Anterior cingulate cortex (tissue), 58 donors: ENCODE data around the gene SURF1.
"Not testable (repeated sequence)": the region's sequence is repeated elsewhere in the genome, so short reads cannot be mapped to it uniquely, and the experiment has no call there.

Source experiments
- DNase-seq, 58 donors: peaks; one replicate each; lab custom pipeline; 2025; lab: John Stamatoyannopoulos, UW

SURF1 gene, protein sequence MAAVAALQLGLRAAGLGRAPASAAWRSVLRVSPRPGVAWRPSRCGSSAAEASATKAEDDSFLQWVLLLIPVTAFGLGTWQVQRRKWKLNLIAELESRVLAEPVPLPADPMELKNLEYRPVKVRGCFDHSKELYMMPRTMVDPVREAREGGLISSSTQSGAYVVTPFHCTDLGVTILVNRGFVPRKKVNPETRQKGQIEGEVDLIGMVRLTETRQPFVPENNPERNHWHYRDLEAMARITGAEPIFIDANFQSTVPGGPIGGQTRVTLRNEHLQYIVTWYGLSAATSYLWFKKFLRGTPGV

DNA sequence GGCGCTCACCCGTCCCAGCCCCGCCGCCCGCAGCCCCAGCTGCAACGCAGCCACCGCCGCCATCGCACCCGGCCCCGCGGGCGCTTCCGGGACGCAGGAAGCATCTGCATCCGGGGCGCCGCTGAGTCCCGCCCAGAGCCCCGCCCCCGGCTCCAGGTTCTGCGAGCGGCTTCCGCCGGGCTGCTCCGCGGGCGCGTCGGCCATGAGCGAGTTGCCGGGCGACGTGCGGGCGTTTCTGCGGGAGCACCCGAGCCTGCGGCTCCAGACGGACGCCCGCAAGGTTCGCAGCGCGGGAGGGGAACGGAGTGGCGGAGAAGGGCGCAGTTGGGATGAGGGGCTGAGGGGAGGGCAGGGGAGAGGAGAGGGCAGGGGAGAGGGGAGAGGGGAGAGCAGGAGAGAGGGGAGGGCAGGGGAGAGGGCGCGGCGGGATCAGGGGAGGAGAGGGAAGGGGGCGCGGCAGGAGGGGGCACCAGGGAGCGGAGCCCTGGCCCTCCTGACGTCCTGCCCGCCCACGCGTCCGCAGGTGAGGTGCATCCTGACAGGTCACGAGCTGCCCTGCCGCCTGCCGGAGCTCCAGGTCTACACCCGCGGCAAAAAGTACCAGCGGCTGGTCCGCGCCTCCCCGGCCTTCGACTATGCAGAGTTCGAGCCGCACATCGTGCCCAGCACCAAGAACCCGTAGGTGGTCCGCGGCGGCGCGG lies at the start of gene SURF1, which contains the start of gene SURF2:
Gene SURF1 (minus strand): TSS at position 97 of the 701 bp plus-strand sequence. CDS start 34 bp downstream, at position 63.
Gene SURF2 (plus strand): TSS at position 160 of the 701 bp plus-strand sequence. CDS start 43 bp downstream, at position 203.
- DNase-seq: peak in 57 of 58 donors; percentile 9 to 91 (median 74)

DNA sequence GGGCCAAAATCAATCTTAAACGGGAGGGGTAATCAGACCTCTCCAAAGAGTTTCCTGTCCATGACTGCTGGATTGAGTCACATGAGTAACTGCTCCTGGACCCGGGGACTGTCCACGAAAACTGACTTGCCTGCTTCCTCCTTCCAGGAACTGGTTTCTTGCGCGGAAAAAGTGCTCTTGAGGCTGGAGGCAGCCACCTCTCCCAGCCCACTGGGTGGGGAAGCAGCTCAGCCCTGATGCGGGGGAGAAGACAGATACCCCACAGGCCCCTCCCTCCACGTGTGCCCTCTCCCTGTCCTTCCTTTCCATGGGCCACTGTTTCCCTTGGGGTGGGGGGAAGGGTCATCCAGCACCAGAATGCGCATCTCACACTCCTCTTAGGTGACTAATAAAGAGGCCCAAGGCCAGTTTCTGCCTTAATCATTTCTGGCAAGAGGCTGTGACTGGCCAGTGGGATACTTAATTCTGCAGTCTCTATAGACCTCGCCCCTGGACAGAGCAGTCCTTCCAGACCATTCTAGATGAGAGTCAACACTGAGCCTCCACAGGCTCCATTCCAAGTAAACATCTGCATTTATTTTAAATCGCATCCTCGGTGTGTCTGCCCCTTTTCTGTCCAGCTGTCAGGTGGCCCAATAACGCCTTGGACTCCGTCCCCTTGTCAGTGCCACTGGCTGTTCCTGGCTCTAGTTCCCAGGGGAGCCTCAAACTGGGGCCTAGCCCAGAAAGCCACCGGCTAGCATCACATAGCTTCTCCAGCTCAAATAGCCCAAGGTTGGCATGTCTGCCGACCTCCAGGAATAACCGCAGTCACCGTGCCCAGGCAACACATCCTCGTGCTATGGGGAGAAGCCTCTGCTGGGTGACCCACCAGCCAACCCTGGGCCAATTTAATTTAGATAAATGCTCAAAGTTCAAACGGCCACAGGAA lies 49.5 kb upstream of the SURF1 start:
- DNase-seq: no peak

DNA sequence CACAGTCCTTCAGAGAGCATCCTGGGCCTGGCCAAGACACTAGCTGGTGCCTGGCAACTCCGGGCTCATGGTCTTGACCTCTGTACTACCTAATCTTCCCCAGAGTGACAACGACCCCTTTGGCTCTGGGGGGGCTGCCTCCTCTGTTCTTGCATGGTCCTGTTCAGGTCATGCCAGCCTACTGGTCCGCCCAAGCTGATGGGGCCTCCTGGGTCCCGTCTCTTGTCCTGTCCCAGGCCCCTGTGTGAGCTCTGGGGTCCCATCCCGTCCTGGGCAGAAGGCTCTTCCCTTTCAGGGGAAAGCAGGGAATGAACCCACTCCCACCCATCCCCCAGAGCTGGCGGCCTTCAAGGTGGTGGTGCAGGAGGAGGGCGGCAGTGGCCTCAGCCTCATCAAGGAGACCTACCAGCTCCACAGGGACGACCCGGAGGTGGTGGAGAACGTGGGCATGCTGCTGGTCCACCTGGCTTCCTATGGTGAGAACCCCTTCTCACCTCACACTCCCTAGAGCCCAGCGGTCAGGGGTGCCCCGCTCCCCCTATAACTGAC lies 48.2 kb upstream of the SURF1 start:
- DNase-seq: no peak

DNA sequence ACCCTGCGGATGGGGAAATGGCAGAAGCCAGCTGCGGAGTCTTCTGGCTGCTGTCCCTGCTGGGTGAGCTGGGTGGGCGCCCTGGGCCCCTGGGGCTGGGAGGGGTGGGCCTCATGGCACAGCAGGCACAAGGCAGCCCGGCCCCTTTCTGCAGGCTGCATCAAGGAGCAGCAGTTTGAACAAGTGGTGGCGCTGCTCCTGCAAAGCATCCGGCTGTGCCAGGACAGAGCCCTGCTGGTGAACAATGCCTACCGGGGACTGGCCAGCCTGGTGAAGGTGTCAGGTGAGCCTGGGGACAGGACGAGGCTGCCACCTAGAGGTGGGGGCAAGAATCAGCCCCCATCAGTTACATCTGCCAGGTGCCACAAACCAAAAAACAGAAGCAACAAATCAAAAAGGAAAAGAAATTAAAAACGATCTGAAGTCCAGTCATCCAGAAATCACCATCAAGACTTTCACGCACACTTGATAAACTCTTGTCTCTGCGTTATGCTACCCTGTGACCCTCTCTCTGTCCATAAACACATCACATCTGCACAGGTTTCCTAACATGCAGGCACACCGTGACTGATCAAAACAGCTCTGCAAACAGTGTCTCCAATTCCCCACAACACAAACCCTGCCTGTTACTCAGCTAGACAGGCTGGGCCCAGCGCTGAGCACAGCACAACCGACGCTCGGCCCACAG lies 47.6 kb upstream of the SURF1 start:
- DNase-seq: peak in 1 of 58 donors; percentile 7

DNA sequence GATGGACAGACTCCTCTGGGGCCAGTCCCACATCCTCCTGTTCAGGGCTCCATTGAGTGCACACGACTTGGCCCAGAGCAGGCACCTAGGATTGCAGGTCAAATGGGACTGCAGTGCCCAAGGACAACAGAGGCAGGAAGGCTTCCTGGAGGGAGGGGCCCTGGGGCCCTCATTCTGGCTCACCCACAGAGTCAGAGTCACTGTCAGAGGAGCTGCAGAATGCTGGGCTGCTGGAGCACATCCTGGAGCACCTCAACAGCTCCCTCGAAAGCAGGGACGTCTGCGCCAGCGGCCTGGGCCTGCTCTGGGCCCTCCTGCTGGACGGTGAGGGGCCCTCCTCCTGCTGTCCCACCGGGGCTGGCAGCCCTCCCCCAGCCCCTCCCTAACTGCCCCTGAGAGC lies 46.4 kb upstream of the SURF1 start:
- DNase-seq: no peak

DNA sequence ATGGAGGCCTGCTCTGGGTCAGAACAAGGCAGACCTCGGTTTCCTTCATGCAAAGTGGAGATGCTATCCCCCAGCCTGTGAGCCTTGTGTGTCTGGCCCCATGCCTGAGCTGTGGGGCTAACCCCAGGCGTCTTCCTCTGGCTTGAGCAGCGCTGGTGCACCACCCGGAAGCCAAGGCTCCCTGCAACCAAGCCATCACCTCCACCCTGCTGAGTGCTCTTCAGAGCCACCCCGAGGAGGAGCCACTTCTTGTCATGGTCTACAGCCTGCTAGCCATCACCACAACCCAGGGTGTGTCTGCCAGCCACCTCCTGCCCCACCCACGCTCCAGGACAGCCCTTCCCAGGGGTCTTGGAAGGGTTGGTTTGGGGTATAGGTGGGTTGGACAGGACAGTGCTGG lies 45.3 kb upstream of the SURF1 start:
- DNase-seq: no peak

DNA sequence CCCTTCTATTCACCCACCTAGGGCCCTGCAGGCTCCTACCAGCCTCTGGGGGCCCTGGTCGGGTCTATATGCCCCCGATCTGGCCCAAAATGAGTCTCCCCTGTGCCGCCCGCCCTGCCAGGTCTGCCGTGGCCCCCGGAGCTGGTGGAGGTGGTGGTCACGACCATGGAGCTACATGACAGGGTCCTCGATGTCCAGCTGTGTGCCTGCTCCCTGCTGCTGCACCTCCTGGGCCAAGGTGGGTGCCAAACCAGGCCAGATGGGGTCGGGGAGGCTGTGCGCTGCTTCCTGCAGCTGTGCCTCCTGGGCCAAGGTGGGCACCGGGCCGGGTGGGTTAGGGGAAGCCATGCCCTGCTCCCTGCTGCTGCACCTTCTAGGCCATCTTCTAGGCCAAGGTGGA lies 44.0 kb upstream of the SURF1 start:
- DNase-seq: no peak

DNA sequence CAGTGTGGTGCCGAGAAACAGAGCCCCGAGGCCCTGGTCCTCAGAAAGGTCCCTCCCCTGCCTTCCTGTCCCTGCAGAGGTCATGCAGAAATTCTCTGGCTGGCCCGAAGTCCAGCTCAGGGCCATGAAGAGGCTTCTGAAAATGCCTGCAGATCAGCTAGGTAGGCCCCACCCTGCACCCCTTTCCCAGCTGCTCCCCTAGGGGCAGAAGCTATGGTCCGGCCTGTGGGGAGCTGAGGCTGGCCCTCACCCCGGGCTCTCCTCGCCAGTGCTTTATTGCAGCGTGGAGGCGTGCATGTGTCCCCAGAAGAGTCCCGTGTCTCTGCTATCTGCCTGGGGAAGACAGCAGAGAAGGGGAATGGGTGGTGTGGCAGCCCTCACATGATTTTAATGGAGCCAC lies 41.6 kb upstream of the SURF1 start:
- DNase-seq: no peak

DNA sequence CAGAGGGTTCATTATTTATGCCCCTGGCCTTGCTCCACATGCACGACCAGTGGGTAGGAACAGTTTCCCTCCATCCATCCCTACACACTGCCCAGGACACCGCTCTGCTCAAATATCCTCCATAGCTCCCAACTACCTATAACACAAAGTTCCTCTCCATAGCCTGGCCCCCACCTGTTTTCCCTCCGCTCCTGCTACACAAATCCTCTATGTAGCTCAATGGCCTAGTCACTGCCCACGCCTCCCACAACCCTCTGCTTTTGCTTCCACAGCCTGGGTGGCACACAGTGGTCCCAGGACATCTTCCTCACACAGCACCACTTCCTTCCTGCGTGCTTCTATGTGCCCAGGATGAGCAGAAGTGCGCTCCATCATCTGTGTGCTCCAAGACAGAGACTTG lies 41.1 kb upstream of the SURF1 start:
- no peak for DNase-seq

DNA sequence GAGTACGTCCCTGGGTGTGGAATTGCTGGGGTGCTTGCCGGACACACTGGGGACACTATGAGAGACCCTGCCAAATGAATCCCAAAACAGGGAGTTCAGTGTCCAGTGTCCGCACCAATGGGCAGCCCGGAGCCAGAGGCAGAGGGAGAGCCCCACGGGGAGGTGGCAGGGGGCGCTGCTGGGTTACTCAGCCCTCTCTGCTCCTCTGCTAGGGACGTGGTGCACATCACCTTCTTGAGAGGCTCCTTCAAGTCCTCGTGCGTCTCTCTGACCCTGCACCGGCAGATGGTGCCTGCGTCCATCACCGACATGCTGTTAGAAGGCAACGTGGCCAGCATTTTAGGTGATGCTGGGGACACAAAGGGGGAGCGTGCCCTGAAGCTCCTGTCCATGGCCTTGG lies 40.7 kb upstream of the SURF1 start:
- DNase-seq: no peak

DNA sequence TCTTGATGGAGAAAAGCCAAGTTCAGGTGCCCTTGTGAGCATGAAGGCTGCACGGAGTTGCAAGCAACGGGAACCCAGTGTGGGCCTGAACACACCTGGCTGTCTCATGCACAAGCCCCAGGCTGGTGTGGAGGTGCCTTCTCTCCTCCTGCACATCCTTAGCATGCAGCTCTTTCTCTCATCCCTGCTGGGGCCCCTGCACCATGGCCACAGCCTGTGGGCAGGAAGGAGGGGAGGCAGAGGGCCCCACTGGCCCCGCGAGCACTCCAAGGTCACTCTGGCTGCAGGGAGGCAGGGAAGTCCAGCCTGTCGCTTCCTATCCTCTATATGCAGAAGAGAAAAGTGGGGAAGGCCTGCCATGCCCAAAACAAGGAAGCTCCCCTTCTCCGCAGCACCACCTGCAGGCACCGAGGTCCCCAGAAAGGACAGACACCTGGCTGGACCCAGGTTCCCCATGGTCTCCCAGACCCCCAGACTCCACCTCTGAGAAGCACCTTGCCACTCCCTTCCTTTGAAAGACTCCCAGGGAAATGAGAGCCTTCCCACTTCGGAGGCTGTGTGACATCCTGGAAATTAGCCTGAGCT lies 38.5 kb upstream of the SURF1 start:
- no peak for DNase-seq

DNA sequence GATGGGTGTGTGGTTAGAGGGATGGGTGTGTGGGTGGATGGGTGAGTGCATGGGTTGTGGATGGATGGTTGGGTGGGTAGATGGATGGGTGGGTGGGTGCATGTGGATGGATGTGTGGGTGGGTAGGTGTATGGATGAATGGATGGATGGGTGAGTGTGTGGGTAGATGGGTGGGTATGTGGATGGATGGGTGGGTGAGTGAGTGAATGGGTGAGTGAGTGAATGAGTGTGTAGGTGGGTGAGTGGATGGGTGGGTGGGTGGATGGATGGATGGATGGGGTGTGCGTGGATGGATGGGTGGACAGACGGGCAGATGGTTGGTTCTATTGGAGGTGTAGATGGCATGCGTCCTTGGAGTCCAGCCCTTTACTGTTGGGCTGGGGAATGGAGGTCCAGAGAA lies 37.1 kb upstream of the SURF1 start:
- no peak for DNase-seq

DNA sequence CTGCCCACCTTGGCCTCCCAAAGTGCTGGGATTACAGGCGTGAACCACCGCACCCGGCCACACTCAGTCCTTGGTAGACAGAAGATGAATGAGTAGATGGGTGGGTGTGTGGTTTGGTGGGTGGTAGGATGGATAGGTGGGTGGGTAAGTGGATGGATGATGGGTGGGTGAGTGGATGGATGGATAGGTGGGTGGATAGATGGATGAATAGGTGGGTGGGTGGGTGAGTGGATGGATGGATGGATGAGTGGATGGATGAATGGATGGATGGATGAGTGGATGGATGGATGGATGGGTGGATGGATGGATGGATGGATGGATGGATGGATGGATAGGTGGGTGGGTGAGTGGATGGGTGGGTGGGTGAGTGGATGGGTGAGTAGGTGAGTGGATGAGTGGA lies 36.0 kb upstream of the SURF1 start:
- DNase-seq: not testable (repeated sequence)

DNA sequence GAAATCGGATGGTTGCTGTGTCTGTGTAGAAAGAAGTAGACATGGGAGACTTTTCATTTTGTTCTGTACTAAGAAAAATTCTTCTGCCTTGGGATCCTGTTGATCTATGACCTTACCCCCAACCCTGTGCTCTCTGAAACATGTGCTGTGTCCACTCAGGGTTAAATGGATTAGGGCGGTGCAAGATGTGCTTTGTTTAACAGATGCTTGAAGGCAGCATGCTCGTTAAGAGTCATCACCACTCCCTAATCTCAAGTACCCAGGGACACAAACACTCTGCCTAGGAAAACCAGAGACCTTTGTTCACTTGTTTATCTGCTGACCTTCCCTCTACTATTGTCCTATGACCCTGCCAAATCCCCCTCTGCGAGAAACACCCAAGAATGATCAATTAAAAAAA lies 35.2 kb upstream of the SURF1 start:
- DNase-seq: not testable (repeated sequence)

DNA sequence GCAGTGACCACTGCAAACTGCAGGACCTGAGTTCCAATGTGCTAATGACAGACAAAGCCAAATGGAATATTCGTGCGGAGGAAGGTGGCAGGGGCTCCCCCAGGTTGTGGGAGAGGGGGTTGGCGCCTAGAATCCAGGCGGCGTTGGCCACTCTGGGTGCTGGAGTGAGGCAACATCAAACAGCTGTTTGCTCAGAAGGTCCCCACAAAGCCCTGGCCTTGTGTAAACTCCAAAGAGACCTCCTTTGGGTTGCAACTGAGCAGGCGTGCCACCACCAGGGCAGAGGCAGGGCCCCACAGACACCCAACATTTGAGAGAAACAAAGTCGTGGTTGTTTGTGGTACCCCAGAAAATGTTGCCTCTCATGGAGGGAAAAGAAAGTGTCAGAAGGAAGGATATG lies 34.4 kb upstream of the SURF1 start:
- no peak for DNase-seq

DNA sequence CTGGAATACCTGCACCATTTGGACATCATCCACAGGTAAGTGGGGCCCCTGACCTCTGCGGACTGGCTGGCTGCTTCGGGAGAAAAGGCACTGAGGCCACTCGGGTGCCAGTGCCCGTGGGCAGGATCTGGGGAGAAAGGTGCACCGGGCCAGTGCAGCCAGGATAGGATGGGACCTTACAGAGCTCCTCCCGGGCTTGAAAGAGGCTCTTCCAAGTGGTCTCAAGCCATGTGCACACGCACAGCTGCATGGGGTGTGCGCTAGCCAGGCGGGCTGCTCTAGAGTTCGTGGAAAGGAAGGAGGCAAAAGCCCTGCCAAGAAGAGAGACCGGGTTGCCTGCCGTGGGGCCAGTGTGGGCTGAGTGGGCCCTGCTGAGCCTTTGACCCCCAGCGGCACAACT lies 33.3 kb upstream of the SURF1 start:
- DNase-seq: no peak

DNA sequence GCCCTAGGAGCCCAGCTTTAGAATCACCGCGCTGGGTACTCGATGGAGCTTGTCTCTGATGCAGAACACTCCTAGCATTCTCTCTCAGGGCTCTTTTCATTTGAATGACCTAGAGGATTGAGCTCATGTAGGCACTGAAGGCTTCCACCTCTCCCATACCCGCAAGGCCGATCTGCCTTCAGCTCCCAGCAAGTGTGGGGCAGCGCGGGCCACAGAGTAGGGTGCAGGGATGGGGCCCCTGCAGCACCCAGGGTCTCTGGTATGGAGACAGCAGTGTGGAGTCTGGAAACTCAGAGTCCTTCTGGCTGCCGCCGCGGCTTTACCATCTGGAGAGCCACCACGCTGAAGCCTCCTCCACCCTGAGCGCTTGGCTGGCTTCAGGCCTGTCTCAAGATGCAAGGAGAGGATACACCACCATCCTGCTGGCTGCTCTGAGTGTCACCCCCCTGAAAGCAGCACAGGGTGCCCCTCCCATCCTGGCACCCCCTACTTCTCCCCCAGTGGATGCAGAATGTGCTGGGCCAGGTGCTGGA lies 32.8 kb upstream of the SURF1 start:
- peak in 22 of 58 donors; percentile 7 to 67 (median 34) for DNase-seq

DNA sequence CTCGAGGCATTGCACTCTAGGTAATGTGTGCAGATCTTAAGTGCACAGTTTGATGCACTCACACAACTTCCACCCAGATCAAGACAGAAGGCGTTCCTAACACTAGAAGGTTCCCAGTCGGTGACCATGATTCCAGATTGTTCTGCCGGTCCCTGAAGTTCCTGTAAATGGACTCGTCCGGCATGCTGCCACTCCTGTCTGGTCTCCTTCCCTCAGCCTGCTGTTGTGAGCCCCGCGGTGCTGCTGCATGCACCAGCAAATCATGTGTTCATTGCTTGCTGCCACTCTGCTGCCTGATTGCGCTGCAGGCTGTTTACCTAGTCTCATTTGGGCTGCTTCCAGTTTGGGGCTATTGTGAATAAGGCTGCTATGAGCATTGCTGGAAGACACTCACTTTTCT lies 31.4 kb upstream of the SURF1 start:
- no peak for DNase-seq

DNA sequence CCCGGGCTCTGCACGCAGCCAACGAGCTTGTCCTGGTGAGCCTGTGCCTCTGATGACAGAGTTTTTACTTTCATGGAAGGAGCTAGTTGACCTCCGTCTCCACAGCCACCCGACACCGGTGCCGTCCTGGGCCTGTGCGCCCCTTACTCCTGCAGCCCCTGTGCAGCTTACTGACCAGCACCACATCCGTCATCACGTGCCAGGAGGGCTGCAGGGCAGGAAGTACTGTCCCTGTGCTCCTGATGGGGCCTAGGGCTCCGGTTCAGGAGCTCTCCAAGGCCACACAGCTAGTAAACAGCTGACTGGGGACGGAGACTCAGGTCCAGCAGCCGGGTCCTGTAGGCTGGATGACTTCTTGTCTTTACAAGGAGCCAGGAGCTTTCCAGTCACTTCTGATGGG lies 30.1 kb upstream of the SURF1 start:
- no peak for DNase-seq
